Activated CD4-positive, alpha-beta T cell treated with anti-CD3 and anti-CD28 coated beads for 48 hours (primary cell): ENCODE results near the gene IGLL5.

Experiments used
- DNase-seq: peaks from one replicate; pipeline ENCODE4 v3.0.0-alpha.2; 2020

IGLL5 gene

GRCh38 chr22:22865311-22866072, 22.1 kb upstream of the IGLL5 start:
- DNase-seq = peak; percentile 50

DNA sequence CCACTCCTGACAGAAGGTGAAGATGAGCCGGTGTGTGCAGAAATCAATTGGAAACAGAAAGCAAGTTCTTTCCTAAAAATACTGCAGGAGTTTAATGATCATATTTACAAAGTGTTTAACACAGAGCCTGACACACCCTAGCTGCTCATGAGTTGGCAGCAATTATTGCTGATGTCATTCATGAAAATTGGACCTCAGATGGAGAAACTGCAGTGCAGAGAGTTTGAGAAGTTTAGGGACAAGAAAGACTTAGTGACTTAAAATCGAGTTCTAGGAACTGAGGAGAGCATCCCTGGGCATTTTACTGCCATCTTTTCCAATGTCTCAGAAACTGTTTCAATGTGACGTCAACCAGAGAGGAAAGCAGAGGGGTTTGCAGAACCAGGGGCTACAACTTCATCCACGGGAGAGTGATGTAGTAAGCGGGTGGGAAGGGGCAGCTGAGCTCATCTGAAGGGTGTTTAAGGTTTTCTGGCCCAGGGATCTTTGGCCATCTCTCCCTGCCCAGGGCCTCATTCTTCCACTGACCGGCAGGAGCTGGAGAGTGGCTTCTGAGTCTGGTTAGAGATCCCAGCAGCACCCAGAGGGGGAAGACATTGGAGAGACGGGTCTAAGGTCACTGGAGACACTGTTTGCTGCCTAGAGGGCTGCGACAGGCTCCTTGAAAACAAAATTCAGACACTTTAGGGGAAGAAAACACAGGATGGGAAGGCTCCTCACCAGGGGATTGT, 21.1 kb upstream of the IGLL5 start:
- DNase-seq = no peak

DNA sequence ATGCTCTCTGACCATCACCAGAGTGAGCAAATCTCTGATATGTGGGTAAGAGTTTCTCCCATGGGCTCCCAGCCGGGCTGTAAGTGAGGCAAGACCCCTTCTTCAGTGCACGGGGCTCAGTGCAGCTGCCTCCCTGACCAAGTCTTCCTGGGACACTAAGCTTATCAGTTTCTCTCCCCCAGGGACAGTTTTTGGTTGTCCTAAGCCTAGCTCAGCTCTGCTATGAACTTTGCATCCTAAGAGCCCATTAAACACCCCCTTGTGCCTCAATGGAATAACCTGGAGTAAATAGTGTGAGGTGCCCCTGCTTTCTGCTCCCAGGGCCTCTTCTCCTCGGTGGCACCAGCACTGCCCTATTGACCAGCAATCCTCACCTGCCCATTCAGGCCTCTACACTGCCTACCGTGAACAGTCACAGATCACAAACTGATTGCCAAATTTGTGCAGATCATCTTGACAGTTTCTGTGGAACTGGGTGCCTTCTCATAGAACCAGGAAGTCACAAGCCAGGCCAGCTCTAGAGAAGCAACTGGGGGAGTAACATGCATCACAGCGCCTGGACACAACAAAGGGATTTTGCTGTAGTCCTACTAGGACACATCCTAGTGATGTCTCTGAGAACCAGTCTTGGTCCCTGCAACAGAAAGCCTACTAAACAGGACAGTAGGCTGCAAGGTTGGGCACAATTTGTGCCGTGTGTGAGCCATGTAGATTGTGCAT, 19.5 kb upstream of the IGLL5 start:
- DNase-seq = no peak

GRCh38 chr22:22870577-22871404, 16.8 kb upstream of the IGLL5 start:
- no peak for DNase-seq

- no peak for DNase-seq
These were observed 15.9 kb upstream of the IGLL5 start for GRCh38 chr22:22871536-22872278.

DNA sequence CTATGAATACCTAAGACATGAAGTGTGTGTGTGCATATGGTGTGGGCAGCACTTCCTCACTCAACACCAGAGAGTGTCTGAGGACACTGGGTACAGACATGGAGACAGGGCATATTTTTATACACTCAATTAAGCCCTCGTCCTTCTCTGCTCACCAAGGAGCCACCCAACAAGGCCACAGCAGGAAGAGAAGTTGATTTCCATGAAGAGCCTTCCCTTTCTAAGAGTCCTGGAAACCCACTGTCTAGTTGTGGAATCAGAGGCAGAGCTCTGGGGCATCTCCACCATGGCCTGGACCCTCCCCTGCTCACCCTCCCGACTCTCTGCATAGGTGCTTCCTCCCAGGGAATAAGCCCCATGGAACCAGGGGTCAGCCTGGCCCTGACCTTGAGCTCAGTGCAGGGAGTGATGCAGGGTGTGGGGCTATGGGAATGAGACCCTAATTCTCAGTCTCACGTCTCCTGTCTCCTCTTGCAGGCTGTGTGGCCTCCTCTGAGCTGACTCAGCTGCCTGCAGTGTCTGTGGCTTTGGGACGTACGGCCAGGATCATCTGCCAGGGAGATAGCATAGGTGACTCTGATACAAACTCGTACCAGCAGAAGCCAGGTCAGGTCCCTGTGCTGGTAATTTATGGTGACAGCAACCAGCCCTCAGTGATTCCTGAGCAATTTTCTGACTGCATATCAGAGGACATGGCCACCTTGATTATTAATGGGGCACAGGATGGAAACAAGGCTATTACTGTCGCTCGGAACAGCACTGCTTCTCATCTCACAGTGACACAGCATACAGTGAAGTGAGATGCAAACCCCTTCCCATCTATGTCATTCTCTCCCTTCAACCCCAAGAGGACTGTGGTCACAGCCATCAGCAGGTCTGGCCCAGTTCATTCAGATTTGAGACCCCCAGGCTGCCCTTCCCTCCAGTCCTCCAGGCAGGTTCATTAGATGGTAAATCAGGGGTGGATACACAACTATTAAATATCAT, 14.6 kb upstream of the IGLL5 start:
- DNase-seq = no peak

DNA sequence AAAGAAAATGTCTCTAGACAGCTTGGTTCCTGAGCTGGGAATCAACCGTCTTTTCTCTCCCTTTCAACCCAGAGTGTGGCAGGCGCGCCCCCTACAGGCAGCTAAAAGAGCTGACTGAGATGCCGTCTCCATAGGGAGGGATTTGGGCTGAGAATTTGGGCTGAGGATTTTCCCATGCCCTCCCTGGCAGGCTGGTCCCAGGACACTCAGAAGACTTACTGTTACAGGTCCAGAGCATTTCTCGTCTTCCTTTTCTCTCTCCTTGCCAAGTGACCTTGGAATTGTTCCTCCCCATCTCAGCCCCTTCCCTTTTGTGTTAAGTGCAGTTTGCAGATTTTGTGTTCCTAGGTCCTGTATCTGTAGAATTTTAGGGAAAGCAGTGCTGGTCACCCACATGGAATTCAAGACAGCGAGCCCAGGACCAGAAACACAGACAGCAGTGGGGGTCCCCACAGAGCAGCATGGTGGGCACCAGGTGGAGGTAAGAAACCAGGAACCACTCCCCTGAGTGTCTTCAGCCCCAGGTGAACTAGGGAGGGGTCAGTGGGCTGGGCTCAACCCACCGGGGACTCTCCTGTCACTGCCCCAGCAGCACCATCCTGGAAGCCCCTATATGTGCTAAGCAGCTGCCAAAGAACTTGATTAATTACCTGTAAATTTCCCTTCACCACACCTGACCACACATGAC, 9.9 kb upstream of the IGLL5 start:
- DNase-seq = peak; percentile 80

- no peak for DNase-seq
These were observed 9.4 kb upstream of the IGLL5 start for GRCh38 chr22:22878211-22878570.

DNA sequence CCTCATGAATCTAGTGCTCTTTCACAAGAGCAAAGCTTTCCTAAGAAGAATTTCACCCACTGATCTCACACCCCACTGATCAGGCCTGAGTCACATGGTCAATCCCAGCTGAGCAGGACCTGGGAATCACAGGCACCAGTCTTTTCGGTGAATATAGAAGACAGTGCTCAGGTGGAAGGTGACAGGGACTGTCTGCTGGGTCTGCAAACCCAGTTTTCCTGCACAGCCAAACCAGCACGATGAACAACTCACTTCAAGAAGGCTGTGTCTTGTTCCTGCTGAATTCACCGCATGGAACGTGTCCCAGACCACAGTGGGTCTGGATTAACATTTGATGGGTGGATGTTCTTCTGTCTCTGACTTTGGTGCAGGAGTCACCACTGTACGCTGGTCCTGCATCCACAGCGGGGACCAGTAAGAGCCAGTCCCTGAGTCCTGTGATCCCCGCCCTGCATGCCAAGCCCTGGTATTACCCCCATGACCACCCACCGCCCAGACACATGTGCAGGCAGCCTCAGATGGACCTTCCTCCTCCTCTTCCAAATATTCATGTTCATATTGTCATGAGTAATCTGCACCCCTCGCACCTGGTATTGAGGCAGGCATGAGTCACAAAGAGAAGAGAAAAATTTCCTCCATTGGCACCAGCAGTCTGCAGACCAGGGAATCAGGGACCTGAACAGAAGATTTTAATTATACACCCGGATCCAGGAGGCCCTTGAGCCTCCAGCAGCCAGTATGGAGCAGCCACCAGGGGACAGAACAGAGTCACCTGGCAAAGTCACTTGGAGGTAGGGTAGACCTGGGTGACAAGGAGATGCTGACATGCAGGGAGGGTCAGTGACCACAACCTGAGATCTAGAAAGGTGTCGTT, 8.6 kb upstream of the IGLL5 start:
- no peak for DNase-seq

DNA sequence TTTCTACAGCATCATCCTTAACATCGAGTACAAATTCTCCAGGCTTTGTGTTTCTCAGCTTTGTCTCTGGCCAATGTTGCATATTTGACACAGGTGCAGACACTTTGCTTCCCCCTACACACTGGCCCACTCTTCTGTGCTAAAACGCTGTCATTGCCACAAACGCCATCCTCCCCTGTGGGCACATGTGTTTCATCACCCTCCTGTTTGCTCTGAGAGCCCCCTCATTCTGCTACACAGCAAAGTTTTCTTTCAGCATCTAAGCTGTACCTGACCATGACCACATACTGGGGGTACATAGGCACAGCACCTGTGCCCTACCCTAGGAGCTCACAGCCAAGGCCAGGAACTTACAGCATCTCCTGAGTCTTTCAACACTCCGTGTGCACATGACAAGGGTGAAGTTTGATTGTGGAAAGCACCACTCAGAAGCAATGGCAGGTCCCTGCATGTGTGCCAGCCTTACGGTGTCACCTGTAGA, 7.9 kb upstream of the IGLL5 start:
- no peak for DNase-seq

- DNase-seq = no peak
These were observed 7.0 kb upstream of the IGLL5 start for GRCh38 chr22:22880645-22881044.

GRCh38 chr22:22881116-22882000, 6.3 kb upstream of the IGLL5 start:
- no peak for DNase-seq

- peak; percentile 36 for DNase-seq
These were observed 5.4 kb upstream of the IGLL5 start for GRCh38 chr22:22882033-22882717.

DNA sequence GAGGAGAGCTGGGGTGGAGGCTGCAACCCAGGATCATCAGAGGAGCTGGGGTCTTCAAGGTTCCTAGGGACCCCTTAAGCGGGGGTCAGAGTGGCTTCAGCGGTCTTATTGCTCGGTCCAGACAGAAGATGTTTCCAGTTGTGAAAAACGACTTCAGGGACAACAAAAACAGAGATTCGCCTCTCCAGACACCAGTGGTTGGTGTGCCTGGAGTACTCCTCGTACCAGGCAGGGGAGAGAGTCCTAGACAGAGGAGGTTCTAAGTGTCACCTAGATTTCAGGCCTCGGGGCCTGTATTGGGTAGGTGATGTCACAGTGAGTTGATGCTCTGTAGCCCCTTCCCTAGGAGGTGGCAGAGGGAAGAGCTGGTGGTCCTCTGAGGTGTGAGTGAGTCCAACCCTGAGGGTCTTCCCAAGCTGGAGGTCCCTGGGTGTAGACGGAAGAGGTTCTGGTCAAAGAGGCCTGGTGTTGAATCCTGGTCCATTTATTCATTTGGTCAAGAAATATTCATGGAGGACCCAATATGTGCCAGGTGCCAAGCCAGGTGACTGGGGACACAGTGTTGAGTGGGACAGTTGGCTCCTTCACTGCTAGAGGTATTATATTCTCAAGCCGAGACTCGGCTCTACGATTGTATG, 4.4 kb upstream of the IGLL5 start:
- DNase-seq = no peak

GRCh38 chr22:22884010-22884887, 3.4 kb upstream of the IGLL5 start:
- DNase-seq = peak; percentile 74
